T-cell (primary cell): Measurements from ENCODE around the gene CHST9. TPM values are rescaled to one million over a fixed set of nuclear protein-coding genes. Genes with fewer than 3 reads are reported as not detected.
"Not testable (repeated sequence)": the region's sequence is repeated elsewhere in the genome, so short reads cannot be mapped to it uniquely, and the experiment has no call there.

Source experiments
- ATAC-seq, 4 experiments: fragments of 200-7000 bp in 3 of 4; fragments of 150-1000 bp in 1 of 4; cut with Tn5 transposase; replicated peaks in 1 of 4; 1 replicate in 3 of 4; 2 replicates in 1 of 4; pipeline ENCODE4 v1.10.0; 2021; ENCODE audit warnings: moderate library complexity in 3 of 4, mild to moderate bottlenecking in 2 of 4, moderate number of reproducible peaks in 1 of 4
- CTCF ChIA-PET, 2 donors: fragments of 300-600 bp; sonication (Branson Sonifier 250); formaldehyde crosslinking; loops; one replicate each; lab custom pipeline; 2022; ENCODE audit warnings: antibody characterized with exemption in 2 of 2; lab: Charles Lee
- POLR2A ChIA-PET, 2 donors: fragments of 300-600 bp; sonication (Branson Sonifier 250); formaldehyde crosslinking; loops; one replicate each; lab custom pipeline; 2022; ENCODE audit warnings: antibody characterized with exemption in 2 of 2; lab: Charles Lee
- DNase-seq, 35 experiments: peaks; one replicate each; pipeline versions ENCODE4 v3.0.0 to v3.0.0-alpha.2; 2013 to 2023
- H3K27ac ChIP-seq: one replicate; pipeline ENCODE4 v1.5.1; 2013; ENCODE audit warnings: low read length
- H3K27me3 ChIP-seq, 2 experiments: replicated peaks in 1 of 2; 1 replicate in 1 of 2; 2 replicates in 1 of 2; pipeline versions ENCODE4 v1.6.1 to v1.7.0; 2013; ENCODE audit warnings: low read length in 1 of 2, mixed read lengths in 1 of 2; ENCODE audit not compliant: control insufficient read depth in 2 of 2, insufficient read depth in 2 of 2; ENCODE audit errors: extremely low read depth in 1 of 2
- H3K36me3 ChIP-seq, 2 donors: 1 replicate in 1 of 2; 2 replicates in 1 of 2; pipeline versions ENCODE4 v1.6.1 to v1.7.0; 2013; ENCODE audit warnings: low read length in 1 of 2; ENCODE audit not compliant: control insufficient read depth in 2 of 2, insufficient read depth in 1 of 2; ENCODE audit errors: extremely low read depth in 1 of 2
- H3K4me1 ChIP-seq, 2 experiments: 1 replicate in 1 of 2; 2 replicates in 1 of 2; pipeline versions ENCODE4 v1.6.1 to v1.7.0; 2013; ENCODE audit warnings: low read length in 2 of 2, mixed read lengths in 1 of 2; ENCODE audit not compliant: insufficient read depth in 2 of 2, control insufficient read depth in 1 of 2; ENCODE audit errors: extremely low read depth in 1 of 2
- H3K4me3 ChIP-seq, 2 donors: 1 replicate in 1 of 2; 2 replicates in 1 of 2; pipeline versions ENCODE4 v1.5.1 to v1.7.0; 2013; ENCODE audit warnings: mild to moderate bottlenecking in 2 of 2, low read length in 1 of 2, moderate library complexity in 1 of 2; ENCODE audit not compliant: control insufficient read depth in 1 of 2; ENCODE audit errors: extremely low read depth in 1 of 2
- H3K9me3 ChIP-seq: 2 replicates; pipeline ENCODE4 v1.7.0; 2013
- H3K27ac Mint-ChIP-seq, 2 donors: one replicate each; pipeline ENCODE4 v1.8.0; 2020 to 2021; ENCODE audit warnings: mild to moderate bottlenecking in 2 of 2, mixed read lengths in 2 of 2
- H3K27me3 Mint-ChIP-seq, 2 donors: one replicate each; pipeline ENCODE4 v1.8.0; 2021 to 2022; ENCODE audit warnings: mixed read lengths in 2 of 2
- H3K36me3 Mint-ChIP-seq: one replicate; pipeline ENCODE4 v1.8.0; 2021; ENCODE audit warnings: mixed read lengths
- H3K4me1 Mint-ChIP-seq, 3 donors: one replicate each; pipeline ENCODE4 v1.8.0; 2020 to 2022; ENCODE audit warnings: mixed read lengths in 3 of 3, mild to moderate bottlenecking in 1 of 3
- H3K4me3 Mint-ChIP-seq, 3 donors: one replicate each; pipeline ENCODE4 v1.8.0; 2020 to 2022; ENCODE audit warnings: mild to moderate bottlenecking in 3 of 3, mixed read lengths in 3 of 3, moderate library complexity in 3 of 3
- H3K9me3 Mint-ChIP-seq, 3 donors: one replicate each; pipeline ENCODE4 v1.8.0; 2020 to 2022; ENCODE audit warnings: mixed read lengths in 3 of 3
- WGBS: methylation state at CpG from one replicate; pipeline ENCODE4 v1.1.5; 2013; ENCODE audit warnings: missing lambda C conversion rate; ENCODE audit not compliant: insufficient coverage; 5-methylcytosine and 5-hydroxymethylcytosine counted together
- total RNA-seq, 35 experiments: library from RNA in 6 of 35; stranded (reverse) in 6 of 35; fragments of 120-200 nt in 1 of 35; gene quantifications; one replicate each; pipeline versions ENCODE4 v1.2.1 to v1.2.4 and lab custom pipeline; 2013 to 2026

The CHST9 gene
- total RNA-seq, 5 donors from 2014 or later (not counting 1 experiment from before 2014, with no cell fraction given) = not detected

DNA sequence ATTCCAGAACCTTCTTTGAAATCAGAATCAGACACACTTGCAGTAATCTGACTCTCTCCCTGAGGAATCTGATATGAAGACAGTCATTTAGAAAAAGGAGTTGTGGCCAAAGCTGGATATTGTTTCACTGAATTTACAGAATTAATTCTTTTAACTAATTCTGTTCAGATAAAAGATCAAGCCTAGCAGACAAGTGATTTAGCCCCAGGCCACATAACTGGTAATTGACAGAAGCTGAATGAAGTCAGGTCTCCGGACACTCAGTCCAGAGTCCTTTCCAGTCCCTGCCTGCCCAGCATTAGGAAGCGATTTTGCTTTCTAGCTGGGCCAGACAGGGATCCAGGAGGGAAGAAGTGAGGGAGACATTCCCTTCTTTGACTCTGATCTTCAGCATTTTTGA is 208.9 kb downstream of the CHST9 start:
- Mint-ChIP-seq H3K36me3 (no peaks in the 10 kb centered on the region), H3K9me3 (peaks cover 0 to 12% (median 7%) of the 10 kb centered on the region in 3 donors), H3K4me1 (no peaks in the 10 kb centered on the region), H3K4me3 (no peak overlapping the region), H3K27ac (no peak overlapping the region), H3K27me3 (no peaks in the 10 kb centered on the region)
- WGBS = 80% methylated on average over 1 of the region's 2 CpGs
- ATAC-seq = no peak
- H3K27me3 ChIP-seq = no peaks in the 10 kb centered on the region
- H3K4me1 ChIP-seq = no peaks in the 10 kb centered on the region
- no peak for DNase-seq
- H3K27ac ChIP-seq = no peak overlapping the region
- H3K36me3 ChIP-seq = no peaks in the 10 kb centered on the region
- CTCF ChIA-PET = no interaction called here
- H3K4me3 ChIP-seq = no peak overlapping the region
- POLR2A ChIA-PET = no interaction called here
- H3K9me3 ChIP-seq = no peaks in the 10 kb centered on the region

- POLR2A ChIA-PET, ATAC-seq, H3K4me3 ChIP-seq, H3K36me3 Mint-ChIP-seq, H3K27me3 ChIP-seq, H3K27ac ChIP-seq, H3K27ac Mint-ChIP-seq, H3K4me1 Mint-ChIP-seq, DNase-seq, H3K4me3 Mint-ChIP-seq, H3K36me3 ChIP-seq, H3K27me3 Mint-ChIP-seq, CTCF ChIA-PET, H3K9me3 ChIP-seq, H3K4me1 ChIP-seq: not testable (repeated sequence)
- H3K9me3 Mint-ChIP-seq = peaks cover 4 to 12% (median 7%) of the 10 kb centered on the region in 3 donors
- WGBS = 92% methylated on average over 15 of the region's 15 CpGs
Observed at GRCh38 chr18:26972549-26972948, 212.6 kb downstream of the CHST9 start.

- Mint-ChIP-seq H3K36me3 (no peaks in the 10 kb centered on the region), H3K27me3 (no peaks in the 10 kb centered on the region), H3K4me3 (no peak overlapping the region), H3K27ac (no peak overlapping the region), H3K9me3 (peaks cover 4 to 12% (median 7%) of the 10 kb centered on the region in 3 donors), H3K4me1 (no peaks in the 10 kb centered on the region)
- DNase-seq (no peak), ATAC-seq (no peak)
- no peaks in the 10 kb centered on the region for H3K4me1 ChIP-seq
- no peaks in the 10 kb centered on the region for H3K9me3 ChIP-seq
- H3K4me3 ChIP-seq = no peak overlapping the region
- H3K36me3 ChIP-seq = no peaks in the 10 kb centered on the region
- ChIA-PET POLR2A (no interaction called here), CTCF (no interaction called here)
- H3K27me3 ChIP-seq = no peaks in the 10 kb centered on the region
- WGBS = 60% methylated on average over 2 of the region's 8 CpGs
- H3K27ac ChIP-seq = no peak overlapping the region
Observed at GRCh38 chr18:26971409-26971808, 213.7 kb downstream of the CHST9 start.

GRCh38 chr18:26970637-26971036 is 214.5 kb downstream of the CHST9 start:
- POLR2A ChIA-PET = no interaction called here
- Histone ChIP-seq H3K9me3 (no peaks in the 10 kb centered on the region), H3K27me3 (no peaks in the 10 kb centered on the region), H3K4me1 (no peaks in the 10 kb centered on the region), H3K27ac (no peak overlapping the region), H3K36me3 (no peaks in the 10 kb centered on the region), H3K4me3 (no peak overlapping the region)
- no CpG with 5 or more reads among the region's 4 CpGs for WGBS
- Mint-ChIP-seq H3K9me3 (peaks cover 4 to 12% (median 7%) of the 10 kb centered on the region in 3 donors), H3K27ac (no peak overlapping the region), H3K36me3 (no peaks in the 10 kb centered on the region), H3K4me3 (no peak overlapping the region), H3K4me1 (no peaks in the 10 kb centered on the region), H3K27me3 (no peaks in the 10 kb centered on the region)
- ATAC-seq (no peak), DNase-seq (no peak)
- CTCF ChIA-PET = no interaction called here

GRCh38 chr18:26965206-26965605 is 219.9 kb downstream of the CHST9 start:
- POLR2A ChIA-PET = no interaction called here
- H3K27me3 Mint-ChIP-seq = no peaks in the 10 kb centered on the region

GRCh38 chr18:26963292-26963691 is 221.8 kb downstream of the CHST9 start:
- no peaks in the 10 kb centered on the region for H3K27me3 Mint-ChIP-seq
- H3K9me3 Mint-ChIP-seq = peaks cover 0 to 9% (median 3%) of the 10 kb centered on the region in 3 donors
- CTCF ChIA-PET = no interaction called here
- Histone ChIP-seq H3K36me3 (no peaks in the 10 kb centered on the region), H3K4me1 (no peaks in the 10 kb centered on the region), H3K27ac (no peak overlapping the region), H3K4me3 (no peak overlapping the region), H3K9me3 (no peaks in the 10 kb centered on the region), H3K27me3 (no peaks in the 10 kb centered on the region)
- POLR2A ChIA-PET = interaction anchor here in 1 of 2 donors (0.6 kb wide), 1 partner anchor 137 kb away, joined by 6 read pairs; no protein-coding TSS in a partner anchor
- no peak for DNase-seq
- no peaks in the 10 kb centered on the region for H3K36me3 Mint-ChIP-seq
- no CpG with 5 or more reads among the region's 3 CpGs for WGBS
- no peak overlapping the region for H3K27ac Mint-ChIP-seq
- H3K4me3 Mint-ChIP-seq = no peak overlapping the region
- H3K4me1 Mint-ChIP-seq = no peaks in the 10 kb centered on the region
- no peak for ATAC-seq

More at GRCh38 chr18:26965206-26965605, 219.9 kb downstream of the CHST9 start:
- Histone ChIP-seq H3K9me3 (no peaks in the 10 kb centered on the region), H3K27me3 (no peaks in the 10 kb centered on the region), H3K27ac (no peak overlapping the region), H3K4me1 (no peaks in the 10 kb centered on the region), H3K36me3 (no peaks in the 10 kb centered on the region), H3K4me3 (no peak overlapping the region)
- no peak for DNase-seq
- ATAC-seq = no peak
- CTCF ChIA-PET = no interaction called here
- no peaks in the 10 kb centered on the region for H3K4me1 Mint-ChIP-seq
- 100% methylated on average over 2 of the region's 3 CpGs for WGBS
- H3K9me3 Mint-ChIP-seq = peaks cover 0 to 4% (median 0%) of the 10 kb centered on the region in 3 donors
- H3K4me3 Mint-ChIP-seq = no peak overlapping the region
- no peaks in the 10 kb centered on the region for H3K36me3 Mint-ChIP-seq
- H3K27ac Mint-ChIP-seq = no peak overlapping the region

DNA sequence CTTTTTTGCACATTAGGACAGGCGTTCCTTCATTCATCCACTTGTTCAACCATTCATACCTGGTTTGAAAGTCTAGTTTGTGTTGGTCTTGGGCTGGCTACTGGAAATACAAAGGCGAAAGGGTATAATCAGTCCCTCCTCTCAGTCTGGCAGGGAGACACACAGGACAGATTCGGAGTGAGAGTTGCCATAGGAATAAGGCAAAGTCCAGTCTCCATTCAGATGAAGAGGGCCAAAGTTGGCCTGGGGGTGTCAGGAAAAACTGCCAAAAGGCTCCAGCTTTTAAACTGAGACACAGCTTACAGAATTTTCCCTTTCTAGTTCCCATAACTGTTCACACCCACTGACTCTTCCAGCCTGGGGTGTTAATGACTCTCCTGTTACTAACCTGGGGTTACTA is 223.3 kb downstream of the CHST9 start:
- DNase-seq = no peak
- Histone ChIP-seq H3K9me3 (no peaks in the 10 kb centered on the region), H3K27ac (no peak overlapping the region), H3K4me3 (no peak overlapping the region), H3K27me3 (no peaks in the 10 kb centered on the region), H3K4me1 (no peaks in the 10 kb centered on the region), H3K36me3 (no peaks in the 10 kb centered on the region)
- Mint-ChIP-seq H3K27me3 (no peaks in the 10 kb centered on the region), H3K9me3 (peaks cover 0 to 12% (median 6%) of the 10 kb centered on the region in 3 donors), H3K27ac (no peak overlapping the region), H3K4me3 (no peak overlapping the region), H3K36me3 (no peaks in the 10 kb centered on the region), H3K4me1 (no peaks in the 10 kb centered on the region)
- ChIA-PET POLR2A (no interaction called here), CTCF (interaction anchor here in 1 of 2 donors (0.6 kb wide), 1 partner anchor 554 kb away, joined by 3 read pairs; no protein-coding TSS in a partner anchor)
- no peak for ATAC-seq
- 40% methylated on average over 1 of the region's 3 CpGs for WGBS
